Activated CD4-positive, alpha-beta memory T cell treated with anti-CD3 and anti-CD28 coated beads, Interleukin-2, amount 10 ng/mL, durations not matched to agents 7 days and 5 days (primary cell): Measurements from ENCODE around the gene FOXN3. TPM values are rescaled to one million over a fixed set of nuclear protein-coding genes. Genes with fewer than 3 reads are reported as not detected.

Experiments
- CTCF ChIA-PET: fragments of 350-600 bp; sonication (Branson Sonifier 250); formaldehyde crosslinking; loops from one replicate; lab custom pipeline; 2021; ENCODE audit warnings: antibody characterized with exemption, inconsistent platforms; lab: Charles Lee
- POLR2A ChIA-PET: fragments of 350-600 bp; sonication (Branson Sonifier 250); formaldehyde crosslinking; loops from one replicate; lab custom pipeline; 2021; ENCODE audit warnings: antibody characterized with exemption; lab: Charles Lee
- DNase-seq: peaks from one replicate; pipeline ENCODE4 v3.0.0-alpha.2; 2020
- H3K27ac Mint-ChIP-seq: one replicate; pipeline ENCODE4 v1.8.0; 2021; ENCODE audit warnings: mild to moderate bottlenecking, mixed read lengths
- H3K27me3 Mint-ChIP-seq: one replicate; pipeline ENCODE4 v1.8.0; 2021; ENCODE audit warnings: mixed read lengths
- H3K36me3 Mint-ChIP-seq: one replicate; pipeline ENCODE4 v1.8.0; 2021; ENCODE audit warnings: low read depth, mixed read lengths
- H3K4me1 Mint-ChIP-seq: one replicate; pipeline ENCODE4 v1.8.0; 2021; ENCODE audit warnings: mixed read lengths
- H3K4me3 Mint-ChIP-seq: one replicate; pipeline ENCODE4 v1.8.0; 2021; ENCODE audit warnings: mild to moderate bottlenecking, mixed read lengths
- H3K9me3 Mint-ChIP-seq: one replicate; pipeline ENCODE4 v1.8.0; 2021; ENCODE audit warnings: mixed read lengths
- total RNA-seq, 2 experiments: library from RNA; stranded (reverse); gene quantifications; one replicate each; pipeline ENCODE4 v1.2.3, GENCODE V29; 2021

FOXN3 gene
- total RNA-seq, 2 experiments from 2014 or later: 73.1 to 78.3 TPM

GRCh38 chr14:89384636-89385035, 32.4 kb downstream of the FOXN3 start:
- ChIA-PET POLR2A (no interaction called here), CTCF (interaction anchor here (0.5 kb wide), 1 partner anchor 10 kb away, joined by 3 read pairs; no protein-coding TSS in a partner anchor)
- H3K4me3 Mint-ChIP-seq: no peak overlapping the region
- H3K9me3 Mint-ChIP-seq: peaks cover 16% of the 10 kb centered on the region
- no peak overlapping the region for H3K27ac Mint-ChIP-seq
- H3K4me1 Mint-ChIP-seq: no peaks in the 10 kb centered on the region
- peaks cover 24% of the 10 kb centered on the region for H3K36me3 Mint-ChIP-seq
- no peaks in the 10 kb centered on the region for H3K27me3 Mint-ChIP-seq
- DNase-seq: no peak

DNA sequence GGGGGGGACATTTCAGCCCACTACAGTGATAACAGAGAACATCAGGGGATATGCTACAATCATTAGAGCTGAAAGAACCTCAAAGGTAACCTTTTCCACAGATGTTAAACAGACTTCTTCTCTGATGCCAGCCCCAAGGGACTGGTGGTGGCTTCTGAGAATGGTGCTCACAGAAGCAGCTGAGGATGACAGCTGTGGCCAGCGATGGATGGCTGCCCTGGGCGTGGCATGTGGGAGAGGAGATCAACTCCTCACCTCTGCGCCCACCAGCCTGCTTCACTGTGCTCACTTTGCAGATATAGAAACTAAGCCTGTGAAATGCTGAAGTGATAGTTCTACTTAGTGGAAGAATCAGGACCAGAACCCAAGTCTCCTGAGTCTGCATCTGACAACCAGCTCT, 33.0 kb downstream of the FOXN3 start:
- H3K36me3 Mint-ChIP-seq: peaks cover 24% of the 10 kb centered on the region
- POLR2A ChIA-PET: no interaction called here

GRCh38 chr14:89382901-89383845, 33.9 kb downstream of the FOXN3 start:
- Mint-ChIP-seq H3K36me3 (peaks cover 24% of the 10 kb centered on the region), H3K4me3 (no peak overlapping the region), H3K27ac (no peak overlapping the region), H3K4me1 (no peaks in the 10 kb centered on the region), H3K9me3 (peaks cover 16% of the 10 kb centered on the region), H3K27me3 (no peaks in the 10 kb centered on the region)
- no peak for DNase-seq
- POLR2A ChIA-PET: no interaction called here
- CTCF ChIA-PET: interaction anchor here (0.6 to 0.7 kb wide), 2 partner anchors 554 to 591 kb away, joined by 3 to 7 read pairs; no protein-coding TSS in a partner anchor

More for the DNA sequence above, 33.0 kb downstream of the FOXN3 start:
- H3K4me3 Mint-ChIP-seq: no peak overlapping the region
- H3K4me1 Mint-ChIP-seq: no peaks in the 10 kb centered on the region
- H3K9me3 Mint-ChIP-seq: peaks cover 16% of the 10 kb centered on the region
- DNase-seq: no peak
- CTCF ChIA-PET: no interaction called here
- no peak overlapping the region for H3K27ac Mint-ChIP-seq
- H3K27me3 Mint-ChIP-seq: no peaks in the 10 kb centered on the region

- Mint-ChIP-seq H3K27me3 (no peaks in the 10 kb centered on the region), H3K4me1 (no peaks in the 10 kb centered on the region), H3K27ac (no peak overlapping the region), H3K9me3 (peaks cover 16% of the 10 kb centered on the region), H3K4me3 (no peak overlapping the region), H3K36me3 (peaks cover 28% of the 10 kb centered on the region)
- ChIA-PET CTCF (no interaction called here), POLR2A (no interaction called here)
- DNase-seq: no peak
Measured at GRCh38 chr14:89382487-89382886, 34.5 kb downstream of the FOXN3 start.

DNA sequence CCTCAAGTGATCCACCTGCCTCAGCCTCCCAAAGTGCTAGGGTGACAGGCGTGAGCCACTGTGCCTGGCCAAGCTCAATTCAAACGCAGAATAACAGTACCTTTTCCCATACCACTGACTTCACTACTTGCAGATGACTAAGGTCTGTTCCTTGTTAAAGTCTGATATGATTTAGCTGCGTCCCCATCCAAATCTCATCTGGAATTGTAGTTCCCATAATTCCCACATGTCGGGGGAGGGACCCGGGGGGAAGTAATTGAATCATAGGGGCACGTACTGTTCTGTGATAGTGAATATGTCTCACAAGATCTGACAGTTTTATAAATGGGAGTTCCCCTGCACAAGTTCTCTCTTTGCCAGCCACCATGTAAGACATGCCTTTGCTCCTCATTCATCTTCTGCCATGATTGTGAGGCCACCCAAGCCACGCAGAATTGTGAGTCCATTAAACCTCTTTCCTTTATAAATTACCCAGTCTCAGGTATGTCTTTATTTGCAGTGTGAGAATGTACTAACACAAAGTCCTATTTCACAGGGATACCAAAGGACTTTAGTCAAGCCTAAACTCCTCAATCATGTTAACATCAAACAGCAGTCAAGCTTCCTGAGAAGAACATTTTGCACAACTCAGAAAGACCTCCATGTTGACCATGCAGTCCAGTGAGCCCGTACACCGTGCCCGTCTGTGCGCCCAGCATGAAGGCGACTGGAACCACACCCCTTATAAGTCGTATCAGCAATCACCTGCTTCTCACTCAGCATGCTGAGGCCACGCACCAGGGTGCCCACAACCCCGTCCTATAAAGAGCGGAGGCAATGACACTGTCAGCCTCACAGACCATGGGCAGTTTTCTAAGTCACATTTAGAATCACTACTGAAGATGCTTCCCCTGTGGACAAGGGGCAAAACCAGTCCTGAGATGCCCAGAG, 36.9 kb downstream of the FOXN3 start:
- DNase-seq: no peak

GRCh38 chr14:89379006-89379405, 38.0 kb downstream of the FOXN3 start:
- Mint-ChIP-seq H3K4me1 (no peaks in the 10 kb centered on the region), H3K9me3 (peaks cover 16% of the 10 kb centered on the region), H3K4me3 (no peak overlapping the region), H3K27me3 (no peaks in the 10 kb centered on the region), H3K27ac (no peak overlapping the region), H3K36me3 (peaks cover 32% of the 10 kb centered on the region)
- ChIA-PET CTCF (interaction anchor here (0.6 kb wide), 1 partner anchor 567 kb away, joined by 3 read pairs; no protein-coding TSS in a partner anchor), POLR2A (interaction anchor here (1.1 kb wide), 1 partner anchor 13 kb away, joined by 3 read pairs; no protein-coding TSS in a partner anchor)
- no peak for DNase-seq

More for the DNA sequence above, 36.9 kb downstream of the FOXN3 start:
- no peaks in the 10 kb centered on the region for H3K4me1 Mint-ChIP-seq
- peaks cover 28% of the 10 kb centered on the region for H3K36me3 Mint-ChIP-seq
- H3K4me3 Mint-ChIP-seq: no peak overlapping the region
- no peaks in the 10 kb centered on the region for H3K27me3 Mint-ChIP-seq
- ChIA-PET CTCF (no interaction called here), POLR2A (interaction anchor here (1.1 kb wide), 1 partner anchor 15 kb away, joined by 3 read pairs; no protein-coding TSS in a partner anchor)
- H3K9me3 Mint-ChIP-seq: peaks cover 16% of the 10 kb centered on the region
- H3K27ac Mint-ChIP-seq: no peak overlapping the region

- H3K27me3 Mint-ChIP-seq: no peaks in the 10 kb centered on the region
- peaks cover 16% of the 10 kb centered on the region for H3K9me3 Mint-ChIP-seq
- H3K4me3 Mint-ChIP-seq: no peak overlapping the region
- no peak for DNase-seq
- H3K4me1 Mint-ChIP-seq: peaks cover 3% of the 10 kb centered on the region
- POLR2A ChIA-PET: no interaction called here
- H3K36me3 Mint-ChIP-seq: peaks cover 31% of the 10 kb centered on the region
- CTCF ChIA-PET: no interaction called here
- no peak overlapping the region for H3K27ac Mint-ChIP-seq
Measured at GRCh38 chr14:89378119-89378518, 38.9 kb downstream of the FOXN3 start.

- Mint-ChIP-seq H3K9me3 (peaks cover 16% of the 10 kb centered on the region), H3K27ac (no peak overlapping the region), H3K4me3 (no peak overlapping the region), H3K4me1 (peaks cover 7% of the 10 kb centered on the region), H3K27me3 (no peaks in the 10 kb centered on the region), H3K36me3 (peaks cover 32% of the 10 kb centered on the region)
- DNase-seq: no peak
- CTCF ChIA-PET: no interaction called here
- POLR2A ChIA-PET: no interaction called here
Measured at GRCh38 chr14:89377544-89377943, 39.5 kb downstream of the FOXN3 start.

DNA sequence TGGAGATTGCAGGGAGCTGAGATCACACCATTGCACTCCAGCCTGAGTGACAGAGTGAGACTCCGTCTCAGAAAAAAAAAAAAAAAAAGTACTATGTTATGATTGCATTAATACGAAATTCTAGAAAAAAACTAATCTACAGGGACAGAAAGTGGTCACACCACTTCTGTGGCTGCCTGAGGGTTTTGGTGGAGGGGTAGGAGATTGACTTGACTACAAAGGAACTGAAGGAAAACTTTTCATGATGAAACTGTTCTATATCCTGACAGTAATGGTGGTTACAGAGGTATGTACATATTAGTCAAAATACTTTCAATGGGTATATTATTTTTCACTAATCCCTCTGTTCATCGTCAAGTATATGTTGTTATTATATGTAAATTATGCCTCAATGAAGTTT, 42.1 kb downstream of the FOXN3 start:
- H3K36me3 Mint-ChIP-seq: peaks cover 29% of the 10 kb centered on the region
- H3K27me3 Mint-ChIP-seq: no peaks in the 10 kb centered on the region
- CTCF ChIA-PET: no interaction called here
- POLR2A ChIA-PET: no interaction called here
- no peak overlapping the region for H3K4me3 Mint-ChIP-seq
- H3K27ac Mint-ChIP-seq: no peak overlapping the region
- DNase-seq: no peak
- H3K9me3 Mint-ChIP-seq: peaks cover 2% of the 10 kb centered on the region
- peaks cover 9% of the 10 kb centered on the region for H3K4me1 Mint-ChIP-seq

GRCh38 chr14:89373185-89373584, 43.8 kb downstream of the FOXN3 start:
- Mint-ChIP-seq H3K36me3 (peaks cover 35% of the 10 kb centered on the region), H3K27ac (no peak overlapping the region), H3K9me3 (peaks cover 4% of the 10 kb centered on the region), H3K27me3 (no peaks in the 10 kb centered on the region), H3K4me1 (peaks cover 9% of the 10 kb centered on the region), H3K4me3 (no peak overlapping the region)
- ChIA-PET POLR2A (no interaction called here), CTCF (no interaction called here)
- no peak for DNase-seq

GRCh38 chr14:89372512-89372883, 44.5 kb downstream of the FOXN3 start:
- H3K27ac Mint-ChIP-seq: no peak overlapping the region
- ChIA-PET CTCF (no interaction called here), POLR2A (no interaction called here)

DNA sequence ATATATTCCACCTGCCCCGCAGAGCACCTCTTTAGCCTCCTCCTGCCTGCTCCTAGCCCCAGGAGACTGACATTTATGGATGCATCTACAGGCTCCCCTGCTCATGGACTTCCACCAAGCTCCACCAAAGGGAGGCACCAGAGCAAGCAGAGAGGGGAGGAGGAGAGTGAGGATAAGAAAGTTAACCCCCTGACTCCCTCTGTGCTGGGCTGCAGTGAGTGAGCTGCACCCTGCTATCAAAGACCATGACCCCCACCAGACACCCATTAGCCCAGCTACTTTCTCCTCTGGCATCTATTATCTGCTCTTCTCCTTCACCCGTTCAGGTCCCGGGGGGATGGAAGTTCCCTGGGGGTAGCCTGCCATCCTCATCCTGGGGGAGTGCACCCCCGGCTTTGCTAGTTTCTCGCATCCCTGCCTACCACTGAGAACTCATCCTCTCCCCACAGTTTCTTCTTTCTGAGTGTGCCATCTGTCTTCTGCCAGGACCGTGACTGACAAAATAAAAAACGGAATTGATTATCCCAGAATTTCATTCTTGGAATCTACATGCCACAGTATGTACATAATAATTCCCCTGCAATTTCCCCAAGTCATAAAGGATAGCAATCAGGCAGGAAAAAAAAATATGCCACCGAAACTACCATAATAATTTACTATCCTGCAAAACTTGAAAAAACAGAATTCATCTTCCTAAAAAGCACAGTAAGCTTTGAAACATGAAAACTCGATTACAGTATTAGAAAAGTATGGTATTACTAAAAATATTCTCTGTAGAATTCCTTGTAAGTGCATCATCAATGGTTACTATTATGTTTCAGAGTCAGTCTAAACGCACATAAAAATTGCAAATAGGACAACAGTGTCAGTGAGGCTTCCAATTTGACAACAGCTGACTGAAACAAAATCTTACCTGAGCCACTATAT, 45.2 kb downstream of the FOXN3 start:
- CTCF ChIA-PET: no interaction called here
- Mint-ChIP-seq H3K4me3 (no peak overlapping the region), H3K27ac (no peak overlapping the region), H3K27me3 (no peaks in the 10 kb centered on the region), H3K36me3 (peaks cover 31% of the 10 kb centered on the region), H3K4me1 (peaks cover 12% of the 10 kb centered on the region), H3K9me3 (peaks cover 4% of the 10 kb centered on the region)
- POLR2A ChIA-PET: no interaction called here
- DNase-seq: no peak

More at GRCh38 chr14:89372512-89372883, 44.5 kb downstream of the FOXN3 start:
- Mint-ChIP-seq H3K36me3 (peaks cover 31% of the 10 kb centered on the region), H3K27me3 (no peaks in the 10 kb centered on the region), H3K4me3 (no peak overlapping the region), H3K4me1 (peaks cover 9% of the 10 kb centered on the region), H3K9me3 (peaks cover 4% of the 10 kb centered on the region)
- DNase-seq: no peak
